Fibroblast of villous mesenchyme (primary cell): ENCODE results near the gene TMEM30B. TPM values are rescaled to one million over a fixed set of nuclear protein-coding genes. Genes with fewer than 3 reads are reported as not detected.

Source experiments
- DNase-seq: peaks from one replicate; pipeline ENCODE4 v3.0.0-alpha.2; 2010; ENCODE audit warnings: low read depth
- H3K4me3 ChIP-seq: 2 replicates; pipeline ENCODE4 v1.5.1; 2011; ENCODE audit warnings: low read depth, mild to moderate bottlenecking, low read length
- CTCF ChIP-seq: IDR thresholded peaks from 2 replicates; pipeline ENCODE4 v1.5.1; 2012; ENCODE audit warnings: low read depth, mild to moderate bottlenecking, low read length; ENCODE audit not compliant: insufficient read depth
- total RNA-seq: library from RNA; depleted of rRNA; stranded (reverse); fragments of >200 nt; gene quantifications from 2 replicates; pipeline ENCODE4 v1.2.3, GENCODE V29; 2012

Gene TMEM30B
- total RNA-seq, 1 donor: not detected

GRCh38 chr14:61288228-61288627 lies 7.1 kb upstream of the TMEM30B start:
- TF ChIP-seq CTCF: no peak
- no peak for DNase-seq
- no peak overlapping the region for H3K4me3 ChIP-seq

GRCh38 chr14:61287196-61287595 lies 6.1 kb upstream of the TMEM30B start:
- no peak for TF ChIP-seq CTCF
- DNase-seq: no peak
- H3K4me3 ChIP-seq: no peak overlapping the region

GRCh38 chr14:61285364-61285763 lies 4.2 kb upstream of the TMEM30B start:
- TF ChIP-seq CTCF: no peak
- H3K4me3 ChIP-seq: no peak overlapping the region
- no peak for DNase-seq

- no peak for DNase-seq
- no peak for TF ChIP-seq CTCF
- no peak overlapping the region for H3K4me3 ChIP-seq
Observed at GRCh38 chr14:61284001-61284400, 2.9 kb upstream of the TMEM30B start.

- no peak for TF ChIP-seq CTCF
Observed at GRCh38 chr14:61282746-61283145, 1.6 kb upstream of the TMEM30B start.

GRCh38 chr14:61281948-61282275 lies 774 bp upstream of the TMEM30B start:
- no peak for TF ChIP-seq CTCF
- H3K4me3 ChIP-seq: no peak overlapping the region
- DNase-seq: no peak

More at GRCh38 chr14:61282746-61283145, 1.6 kb upstream of the TMEM30B start:
- no peak overlapping the region for H3K4me3 ChIP-seq
- DNase-seq: no peak

GRCh38 chr14:61280526-61281185 lies 482 bp downstream of the TMEM30B start:
- peak; percentile 10 for DNase-seq
- peak overlapping the region; percentile 26 for H3K4me3 ChIP-seq
- peak; percentile 3 for TF ChIP-seq CTCF
